Left cardiac atrium (tissue), 4 donors: ENCODE measurements around the gene FHOD3. TPM values are rescaled to one million over a fixed set of nuclear protein-coding genes. Genes with fewer than 3 reads are reported as not detected.

Source experiments
- ATAC-seq, 2 donors: fragments of 200-7000 bp; cut with Tn5 transposase; one replicate each; pipeline ENCODE4 v1.9.1; 2020; ENCODE audit warnings: mild to moderate bottlenecking in 2 of 2, moderate library complexity in 2 of 2
- DNase-seq: peaks from one replicate; pipeline ENCODE4 v3.0.0-alpha.2; 2020
- intact Hi-C, 2 donors: fragments of 100-400 bp; cut with DNase I; formaldehyde crosslinking; loops; one replicate each; pipeline versions ENCODE4 v1.14.1 to v1.15.1; 2022 to 2023
- total RNA-seq, 2 donors: library from RNA; stranded (reverse); fragmentation: NEBNext Ultra II Directional; extraction: Animal tissue kit (Norgen Biotek cat#: 25700); gene quantifications; one replicate each; pipeline ENCODE4 v1.2.1, GENCODE V29; 2021
- donor health status: DM: no; HTN: yes; CAD: no.
- donor health status: DM: no; HTN: yes; CAD: no; lungs with severe emphysema.
- donor health status: DM: yes; HTN: yes; CAD: no.
- donor health status: Dilated cardiomyopathy.

FHOD3 gene
- total RNA-seq, 2 donors from 2014 or later = 117 to 119 TPM

DNA sequence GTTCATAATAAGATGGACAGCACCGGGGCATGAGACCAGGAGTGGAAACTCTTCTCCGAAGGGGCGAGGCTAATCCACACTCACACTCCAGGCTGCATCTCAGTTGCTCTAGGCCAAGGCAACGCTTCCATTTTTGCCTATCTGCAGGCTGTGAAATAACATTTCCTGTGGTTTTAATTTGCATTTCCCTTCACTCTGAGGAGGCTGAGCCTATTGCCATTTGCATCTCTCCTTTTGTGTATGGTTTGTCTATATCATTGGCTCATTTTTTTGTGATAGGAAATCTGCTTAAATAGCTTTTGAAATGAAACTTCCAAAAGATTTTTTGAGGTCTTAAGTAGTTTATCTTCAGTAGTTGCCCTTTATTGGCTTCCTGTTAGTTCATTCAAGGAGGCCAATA is 473.7 kb downstream of the FHOD3 start:
- intact Hi-C loops = loop anchor here in 1 of 2 donors (2.0 kb wide), 1 partner anchor 38 kb away; no protein-coding TSS in a partner anchor
- DNase-seq (no peak), ATAC-seq (no peak)

GRCh38 chr18:36772241-36772723 is 474.8 kb downstream of the FHOD3 start:
- DNase-seq = no peak
- intact Hi-C loops = no loop called here
- no peak for ATAC-seq

- DNase-seq = no peak
- intact Hi-C loops = no loop called here
- ATAC-seq = no peak
Measured at GRCh38 chr18:36775396-36775795, 477.9 kb downstream of the FHOD3 start.

GRCh38 chr18:36776650-36777049 is 479.1 kb downstream of the FHOD3 start:
- ATAC-seq = peak; percentile 48 to 60
- no peak for DNase-seq
- intact Hi-C loops = no loop called here

GRCh38 chr18:36777566-36777965 is 480.1 kb downstream of the FHOD3 start:
- intact Hi-C loops = no loop called here
- ATAC-seq (no peak), DNase-seq (no peak)

DNA sequence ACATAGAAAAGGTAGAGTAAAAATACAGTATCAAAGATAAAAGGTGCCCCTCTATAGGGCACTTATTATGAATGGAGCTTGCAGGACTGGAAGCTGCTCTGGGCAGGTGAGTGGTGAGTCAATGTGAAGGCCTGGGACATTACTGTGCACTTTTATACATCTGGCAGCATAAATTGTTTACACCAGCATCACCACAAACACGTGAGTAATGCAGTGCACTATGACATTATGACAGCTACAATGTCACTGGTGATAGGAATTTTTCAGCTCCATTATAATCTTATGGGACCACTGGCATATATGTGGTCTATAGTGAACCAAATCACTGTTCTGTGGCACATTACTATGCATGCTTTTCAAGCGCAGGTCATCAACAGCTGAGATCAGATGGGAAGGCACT is 483.2 kb downstream of the FHOD3 start:
- no peak for ATAC-seq
- no peak for DNase-seq
- intact Hi-C loops = no loop called here

GRCh38 chr18:36782710-36783109 is 485.2 kb downstream of the FHOD3 start:
- intact Hi-C loops = no loop called here
- DNase-seq (no peak), ATAC-seq (no peak)

- intact Hi-C loops = no loop called here
- no peak for ATAC-seq
- no peak for DNase-seq
Measured at GRCh38 chr18:36783792-36784191, 486.3 kb downstream of the FHOD3 start.

DNA sequence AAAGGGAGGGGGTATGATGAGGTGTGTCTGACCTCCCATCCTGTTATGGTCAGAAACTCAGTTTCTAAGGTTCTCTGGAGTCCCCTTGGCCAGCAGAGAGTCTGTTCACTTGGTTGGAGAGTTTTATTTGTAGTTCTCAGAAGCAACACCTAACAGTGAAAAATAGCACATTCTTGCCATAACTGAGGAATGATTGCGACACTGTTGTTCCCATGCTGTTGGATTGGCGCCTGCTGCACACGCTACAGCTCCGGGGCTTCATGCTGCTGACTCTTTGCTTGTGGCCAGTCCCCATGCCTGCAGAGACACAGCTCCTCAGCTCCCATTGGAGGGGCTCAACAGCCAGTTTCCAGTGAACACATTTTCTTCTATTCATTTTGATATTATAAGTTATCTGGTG is 489.2 kb downstream of the FHOD3 start:
- intact Hi-C loops = no loop called here

DNA sequence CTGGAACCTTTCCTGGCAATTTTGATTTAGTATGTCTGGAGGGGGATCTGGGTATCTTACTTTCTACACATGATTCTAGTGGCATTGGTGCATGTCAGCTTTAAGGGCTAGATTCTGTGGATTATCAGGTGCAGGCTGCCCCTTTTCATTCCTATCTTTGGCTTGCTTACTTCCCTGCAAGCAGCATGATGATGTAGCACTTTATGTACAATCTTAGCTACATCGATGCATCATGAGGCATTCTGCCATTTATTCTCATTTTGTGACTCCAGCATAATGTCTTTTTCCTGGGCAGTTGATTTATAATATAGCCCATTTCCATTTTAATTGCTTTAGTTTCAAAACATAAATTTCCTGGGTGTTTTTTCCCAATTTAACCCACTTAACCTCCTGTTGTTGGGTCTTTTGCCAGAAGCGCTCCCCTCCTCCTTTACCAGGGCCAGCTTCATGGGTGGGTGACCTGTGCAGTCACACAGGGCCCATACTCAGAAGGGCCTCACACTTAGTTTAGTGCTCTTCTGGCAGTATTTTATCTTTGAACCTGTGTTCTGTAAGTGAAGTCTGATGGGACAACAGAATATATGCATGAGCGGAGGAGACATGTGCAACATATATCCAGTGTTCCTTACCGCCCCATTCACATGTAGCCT is 495.2 kb downstream of the FHOD3 start:
- DNase-seq = no peak
- ATAC-seq = no peak
- intact Hi-C loops = no loop called here

More for the DNA sequence above, 489.2 kb downstream of the FHOD3 start:
- DNase-seq = peak; percentile 63
- peak; percentile 87 to 97 for ATAC-seq

GRCh38 chr18:36798738-36799473 is 501.4 kb downstream of the FHOD3 start:
- no peak for DNase-seq
- no peak for ATAC-seq
- intact Hi-C loops = no loop called here

DNA sequence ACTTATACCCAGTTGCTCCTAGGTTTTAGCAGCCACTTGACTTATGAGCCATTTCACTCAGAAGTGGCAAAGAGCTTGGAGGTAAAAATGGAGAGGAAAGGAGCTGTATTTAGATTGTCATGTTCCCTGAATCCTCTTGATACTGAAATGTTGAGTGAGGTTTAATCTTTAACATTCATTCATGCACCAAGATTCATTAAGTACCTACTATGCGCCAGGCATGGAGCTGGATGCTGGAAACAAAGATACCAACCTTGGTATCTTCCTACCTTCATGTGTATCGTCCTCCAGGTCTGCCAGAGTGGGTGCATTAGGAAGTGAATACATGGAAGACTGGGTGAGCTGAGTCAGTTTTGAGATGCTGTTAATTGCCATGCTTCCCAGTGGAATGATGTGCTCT is 507.6 kb downstream of the FHOD3 start:
- intact Hi-C loops = loop anchor here in 1 of 2 donors (5.0 kb wide), 1 partner anchor 118 kb away; no protein-coding TSS in a partner anchor
- no peak for ATAC-seq
- DNase-seq = no peak

GRCh38 chr18:36808681-36809080 is 511.2 kb downstream of the FHOD3 start:
- ATAC-seq (no peak), DNase-seq (no peak)
- intact Hi-C loops = loop anchor here in 1 of 2 donors (2.0 to 5.0 kb wide), 2 partner anchors 38 to 121 kb away; no protein-coding TSS in a partner anchor

- no peak for DNase-seq
- peak; percentile 77 to 78 for ATAC-seq
- intact Hi-C loops = loop anchor here in 1 of 2 donors (2.0 to 5.0 kb wide), 2 partner anchors 39 to 122 kb away; no protein-coding TSS in a partner anchor
Measured at GRCh38 chr18:36809590-36810381, 512.3 kb downstream of the FHOD3 start.

DNA sequence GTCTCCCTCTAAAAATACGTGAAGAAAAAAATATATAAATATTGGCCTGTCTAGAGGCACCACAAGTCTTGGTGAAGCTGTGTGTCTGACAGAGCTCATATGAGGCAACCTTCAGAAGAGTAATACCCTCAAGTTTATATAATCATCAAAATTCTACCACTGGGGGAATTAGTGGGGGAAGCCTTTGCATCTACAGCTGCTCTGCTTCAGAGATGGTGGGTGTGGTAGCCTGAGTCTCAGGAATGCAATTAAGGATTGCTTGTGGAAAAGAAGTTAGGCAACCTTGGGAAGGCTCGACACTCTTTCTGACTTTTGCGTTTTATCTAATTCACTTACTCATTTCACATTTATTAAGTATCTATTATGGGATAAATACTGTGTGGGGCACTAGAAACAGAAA is 513.9 kb downstream of the FHOD3 start:
- intact Hi-C loops = no loop called here
- ATAC-seq = peak in 1 of 2 donors; percentile 37
- no peak for DNase-seq

GRCh38 chr18:36811955-36812354 is 514.4 kb downstream of the FHOD3 start:
- ATAC-seq (no peak), DNase-seq (no peak)
- intact Hi-C loops = no loop called here

GRCh38 chr18:36812678-36813077 is 515.2 kb downstream of the FHOD3 start:
- no peak for DNase-seq
- intact Hi-C loops = no loop called here
- ATAC-seq = peak; percentile 21 to 34

GRCh38 chr18:36813101-36813775 is 515.7 kb downstream of the FHOD3 start:
- intact Hi-C loops = no loop called here
- no peak for DNase-seq
- no peak for ATAC-seq

DNA sequence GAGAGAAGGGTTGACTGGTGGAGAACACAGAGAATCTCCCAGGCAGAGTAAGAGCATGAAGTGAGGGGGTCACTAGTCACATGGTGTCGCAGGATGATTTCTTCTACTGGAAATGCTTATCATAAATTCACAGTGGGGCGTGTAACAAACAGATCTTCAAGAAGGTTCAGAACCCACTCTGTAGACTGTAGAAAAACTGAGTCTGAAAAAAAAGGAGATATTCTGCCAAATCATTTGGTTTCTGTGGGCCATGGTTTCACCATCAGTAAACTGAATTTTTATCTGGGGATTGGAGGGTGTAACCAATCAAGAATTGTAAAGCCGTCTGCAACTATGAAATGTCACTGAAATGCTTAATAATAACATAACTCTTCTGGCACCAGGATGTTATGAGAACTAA is 516.3 kb downstream of the FHOD3 start:
- DNase-seq = no peak
- no peak for ATAC-seq
- intact Hi-C loops = no loop called here
